Activated CD4-positive, alpha-beta T cell treated with anti-CD3 and anti-CD28 coated beads, Interleukin-2, amount 50 U/mL, for 1 hour (primary cell): ENCODE data around the gene DNAH8.
"Not testable (repeated sequence)": the region's sequence is repeated elsewhere in the genome, so short reads cannot be mapped to it uniquely, and the experiment has no call there.

ENCODE experiments used
- DNase-seq: peaks from one replicate; pipeline ENCODE4 v3.0.0-alpha.2; 2020

Gene DNAH8

GRCh38 chr6:38846844-38847243 lies 131.7 kb downstream of the DNAH8 start:
- DNase-seq: no peak

DNA sequence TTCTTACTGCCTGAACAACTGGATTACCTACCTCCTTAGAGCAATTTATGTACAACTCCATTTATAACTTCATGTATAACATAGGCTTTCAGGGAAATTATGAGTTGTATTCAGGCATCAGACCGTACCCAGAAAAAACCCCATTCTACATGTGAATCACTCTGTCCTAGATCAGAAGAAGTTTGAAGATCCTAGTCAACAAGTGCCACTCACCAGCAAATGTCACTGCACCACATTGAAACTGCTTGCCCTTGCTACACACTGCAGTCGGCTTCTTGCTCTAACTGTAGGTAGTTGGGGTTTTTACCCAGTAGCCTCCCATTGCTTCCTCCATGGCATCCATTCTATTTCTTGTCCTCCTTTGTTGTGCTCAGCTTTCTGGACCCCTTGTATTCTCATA lies 132.4 kb downstream of the DNAH8 start:
- no peak for DNase-seq

- no peak for DNase-seq
Measured at GRCh38 chr6:38848760-38849159, 133.6 kb downstream of the DNAH8 start.

- DNase-seq: no peak
Measured at GRCh38 chr6:38852215-38852614, 137.1 kb downstream of the DNAH8 start.

DNA sequence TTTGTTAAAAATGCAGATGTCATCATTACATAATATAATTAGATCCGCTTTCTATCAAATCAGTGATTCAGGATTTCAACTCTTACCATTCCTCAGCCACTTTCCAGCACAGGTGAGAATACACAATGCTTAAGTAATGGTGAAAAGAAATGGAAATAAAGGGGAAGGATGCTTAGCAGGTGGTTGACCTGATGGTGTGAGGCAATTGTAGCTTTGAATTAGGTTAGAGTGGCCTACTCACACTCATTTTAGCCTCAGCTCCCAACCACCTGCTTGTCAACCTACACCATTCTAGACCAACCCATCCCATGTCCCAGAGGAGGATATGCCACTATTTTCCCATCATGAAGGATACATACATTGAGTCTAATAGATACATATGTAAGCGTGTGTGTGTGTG lies 138.1 kb downstream of the DNAH8 start:
- no peak for DNase-seq

DNA sequence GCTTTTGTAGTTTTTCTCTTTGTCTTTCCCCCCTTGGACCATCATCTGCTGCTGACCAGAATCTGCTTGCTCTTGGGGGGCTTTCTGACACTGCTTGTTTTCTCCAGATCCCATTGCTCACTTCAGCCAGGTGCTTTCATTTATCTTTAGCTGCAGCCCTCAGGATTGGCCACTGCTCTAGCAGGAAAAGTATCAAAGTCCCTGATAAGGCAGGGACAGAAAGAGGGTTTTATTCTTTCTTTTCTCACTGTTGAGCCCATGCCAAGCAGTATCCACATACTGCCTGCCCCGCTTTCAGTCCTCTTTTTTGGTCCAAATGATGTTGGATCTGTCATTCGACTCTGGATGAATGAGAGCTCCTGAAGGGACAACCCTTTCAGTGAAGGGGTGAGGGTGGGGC lies 141.4 kb downstream of the DNAH8 start:
- DNase-seq: no peak

- no peak for DNase-seq
Measured at GRCh38 chr6:38857815-38858214, 142.7 kb downstream of the DNAH8 start.

DNA sequence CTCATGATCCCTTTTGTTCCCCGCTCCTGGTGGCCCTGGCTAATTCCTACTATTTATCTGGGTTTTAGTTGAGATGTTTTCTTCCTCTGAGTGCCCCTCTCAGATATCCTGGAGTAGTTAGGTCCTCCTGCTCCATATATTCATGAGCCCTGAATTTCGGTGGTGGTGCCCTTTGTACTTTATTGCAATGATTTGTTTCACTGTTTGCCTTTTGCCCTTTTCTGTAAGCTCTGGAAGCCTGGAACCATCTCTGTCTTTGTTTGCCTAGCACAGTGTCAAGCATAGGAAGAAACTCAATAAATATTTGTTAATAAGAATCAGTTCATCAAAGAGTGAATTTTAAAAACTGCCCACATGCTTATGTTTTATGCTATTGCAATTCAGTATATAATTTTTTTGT lies 144.9 kb downstream of the DNAH8 start:
- no peak for DNase-seq

DNA sequence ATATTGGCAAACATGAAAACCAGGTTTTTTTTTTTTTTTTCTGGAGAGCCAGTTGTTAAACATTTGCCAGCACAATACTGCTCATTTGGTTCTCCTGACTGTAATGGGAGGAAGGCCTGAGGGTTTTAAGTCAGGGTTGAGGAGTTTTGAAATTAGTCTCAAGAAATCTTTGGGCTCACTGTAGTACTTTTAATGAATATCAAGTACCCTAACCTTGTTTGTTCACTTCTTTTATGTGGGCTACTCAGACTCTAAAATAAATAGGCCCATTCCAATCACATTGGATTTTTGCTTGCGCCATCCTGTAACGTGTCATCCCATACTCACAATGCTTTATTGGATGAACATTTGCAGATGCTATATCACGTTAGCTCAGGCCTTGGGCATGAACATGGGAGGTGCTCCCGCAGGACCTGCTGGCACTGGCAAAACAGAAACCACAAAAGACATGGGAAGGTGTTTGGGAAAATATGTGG lies 146.9 kb downstream of the DNAH8 start:
- DNase-seq: no peak

GRCh38 chr6:38865521-38866174 lies 150.5 kb downstream of the DNAH8 start:
- DNase-seq: no peak

- no peak for DNase-seq
Measured at GRCh38 chr6:38867726-38868125, 152.6 kb downstream of the DNAH8 start.

DNA sequence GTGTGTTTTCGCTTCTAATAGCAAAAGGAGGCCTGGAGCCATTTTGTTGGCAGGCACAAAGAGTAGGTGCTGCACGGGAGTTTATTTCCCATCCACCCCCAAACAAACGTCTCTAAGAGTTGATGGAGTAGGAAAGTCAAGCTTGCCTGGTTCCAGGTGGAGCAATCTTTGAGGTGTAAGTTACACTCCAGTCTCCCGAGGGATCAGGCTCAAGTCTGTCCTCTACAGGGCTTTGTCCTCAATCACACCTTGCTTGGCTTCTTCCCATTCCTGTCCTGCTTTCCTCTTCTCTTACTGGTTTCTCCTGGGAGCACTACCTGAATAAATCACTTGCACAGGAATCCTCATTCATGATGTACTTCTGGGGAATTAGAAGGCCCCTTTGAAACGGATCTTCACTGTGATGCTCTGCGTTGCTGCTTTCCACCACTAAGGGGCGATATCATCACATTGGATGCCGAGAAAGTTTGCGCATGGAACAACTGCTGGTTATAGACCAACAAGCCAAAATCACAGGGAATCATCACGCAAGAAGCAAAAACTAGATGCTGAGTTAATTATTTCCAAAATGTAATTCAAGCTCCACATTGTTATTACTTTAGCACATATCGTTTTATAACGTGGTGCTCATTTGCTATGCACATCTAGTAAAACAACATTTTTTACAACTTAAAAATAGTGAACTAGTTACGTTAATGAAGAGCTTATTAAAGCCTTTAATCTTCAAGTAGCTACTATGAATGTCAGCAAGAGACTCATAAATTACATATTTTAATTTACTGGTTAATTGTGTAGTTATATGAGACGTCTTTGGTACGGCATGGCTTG lies 156.8 kb downstream of the DNAH8 start:
- peak; percentile 66 for DNase-seq

GRCh38 chr6:38873001-38873400 lies 157.9 kb downstream of the DNAH8 start:
- DNase-seq: no peak

DNA sequence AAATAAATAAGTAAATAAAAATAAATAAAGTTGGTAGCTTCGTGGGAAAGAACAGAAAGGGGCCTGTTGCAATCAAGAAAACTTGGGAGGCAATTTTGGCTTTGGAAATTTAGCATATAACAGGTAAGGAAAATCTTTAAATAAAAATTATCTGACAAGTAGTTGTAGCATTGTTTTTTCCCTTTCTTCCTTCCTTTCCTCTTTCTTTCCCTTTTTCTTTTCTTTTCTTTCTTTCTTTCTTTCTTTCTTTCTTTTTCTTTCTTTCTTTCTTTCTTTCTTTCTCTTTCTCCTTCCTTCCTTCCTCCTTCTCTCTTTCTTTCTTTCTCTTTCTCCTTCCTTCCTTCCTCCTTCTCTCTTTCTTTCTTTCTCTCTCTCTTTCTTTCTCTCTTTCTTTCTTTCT lies 158.7 kb downstream of the DNAH8 start:
- DNase-seq: not testable (repeated sequence)

- peak; percentile 39 for DNase-seq
Measured at GRCh38 chr6:38876475-38876874, 161.4 kb downstream of the DNAH8 start.

GRCh38 chr6:38877721-38878120 lies 162.6 kb downstream of the DNAH8 start:
- no peak for DNase-seq

DNA sequence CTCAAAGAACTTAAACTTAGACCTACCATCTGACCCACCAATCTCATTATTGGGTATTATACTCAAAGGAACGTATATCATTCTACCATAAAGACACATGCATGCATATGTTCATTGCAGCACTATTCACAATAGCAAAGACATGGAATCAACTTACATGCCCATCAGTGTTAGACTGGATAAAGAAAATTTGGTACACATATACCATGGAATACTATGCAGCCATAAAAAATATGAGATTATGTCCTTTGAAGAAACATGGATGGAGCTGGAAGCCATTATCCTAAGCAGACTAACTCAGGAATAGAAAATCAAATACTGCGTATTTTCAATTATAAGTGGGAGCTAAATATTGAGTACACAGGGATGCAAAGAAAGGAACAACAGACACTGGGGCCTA lies 167.0 kb downstream of the DNAH8 start:
- no peak for DNase-seq

- no peak for DNase-seq
Measured at GRCh38 chr6:38897507-38897906, 182.4 kb downstream of the DNAH8 start.

GRCh38 chr6:38901802-38902522 lies 186.9 kb downstream of the DNAH8 start:
- no peak for DNase-seq

GRCh38 chr6:38906582-38906981 lies 191.5 kb downstream of the DNAH8 start:
- no peak for DNase-seq

DNA sequence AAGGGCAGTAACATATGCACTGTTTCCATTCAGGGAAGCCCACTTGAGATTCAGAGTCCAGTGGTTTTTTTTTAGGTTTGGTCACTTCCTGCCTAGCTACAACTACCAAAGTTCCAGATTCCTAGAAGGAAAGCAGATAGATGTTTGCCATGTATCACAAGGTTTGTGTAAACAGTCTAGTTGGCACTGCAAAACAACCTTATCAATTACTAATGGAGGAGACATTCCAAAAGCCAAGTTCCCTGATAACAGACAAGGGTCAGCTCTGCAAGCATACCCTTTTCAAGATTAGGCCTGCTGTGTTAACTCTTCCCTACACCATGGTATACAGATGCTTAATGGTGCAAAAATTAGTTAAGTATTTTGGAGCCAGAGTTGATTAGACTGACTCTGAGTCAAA lies 192.2 kb downstream of the DNAH8 start:
- no peak for DNase-seq

DNA sequence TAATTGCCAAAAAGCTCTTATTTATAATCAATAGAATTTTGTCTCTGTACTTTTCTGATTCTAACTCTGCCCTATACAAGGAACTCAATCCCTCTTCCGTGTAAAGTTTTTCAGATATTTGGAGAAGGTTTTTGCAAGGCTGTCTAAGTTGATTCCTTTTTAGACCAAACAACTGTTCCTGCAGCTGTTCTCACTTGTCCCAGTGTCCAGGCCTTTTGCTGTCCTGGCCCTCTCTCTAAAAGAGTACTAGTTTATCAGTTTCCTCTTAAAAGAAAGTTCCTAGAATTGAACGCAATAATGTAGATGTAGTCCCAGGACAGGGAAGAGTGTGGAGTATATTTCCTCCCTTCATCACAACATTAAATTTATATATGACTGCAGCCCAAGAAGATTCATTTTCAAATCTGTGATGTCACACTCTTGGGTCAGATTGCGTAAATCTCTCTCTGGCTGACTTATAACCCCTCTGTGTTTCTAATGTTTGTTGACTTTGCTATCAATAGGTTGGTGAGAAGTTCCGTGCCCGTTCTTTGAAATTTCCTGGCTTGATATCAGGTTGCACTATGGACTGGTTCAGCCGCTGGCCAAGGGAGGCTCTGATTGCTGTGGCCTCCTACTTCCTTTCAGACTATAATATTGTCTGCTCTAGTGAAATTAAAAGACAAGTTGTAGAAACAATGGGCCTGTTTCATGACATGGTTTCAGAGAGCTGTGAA lies 194.1 kb downstream of the DNAH8 start:
- DNase-seq: no peak

- DNase-seq: no peak
Measured at GRCh38 chr6:38910207-38910606, 195.1 kb downstream of the DNAH8 start.
